Measurements from ENCODE around the gene WFDC13.

- TF ChIP-seq, protein P1, sequence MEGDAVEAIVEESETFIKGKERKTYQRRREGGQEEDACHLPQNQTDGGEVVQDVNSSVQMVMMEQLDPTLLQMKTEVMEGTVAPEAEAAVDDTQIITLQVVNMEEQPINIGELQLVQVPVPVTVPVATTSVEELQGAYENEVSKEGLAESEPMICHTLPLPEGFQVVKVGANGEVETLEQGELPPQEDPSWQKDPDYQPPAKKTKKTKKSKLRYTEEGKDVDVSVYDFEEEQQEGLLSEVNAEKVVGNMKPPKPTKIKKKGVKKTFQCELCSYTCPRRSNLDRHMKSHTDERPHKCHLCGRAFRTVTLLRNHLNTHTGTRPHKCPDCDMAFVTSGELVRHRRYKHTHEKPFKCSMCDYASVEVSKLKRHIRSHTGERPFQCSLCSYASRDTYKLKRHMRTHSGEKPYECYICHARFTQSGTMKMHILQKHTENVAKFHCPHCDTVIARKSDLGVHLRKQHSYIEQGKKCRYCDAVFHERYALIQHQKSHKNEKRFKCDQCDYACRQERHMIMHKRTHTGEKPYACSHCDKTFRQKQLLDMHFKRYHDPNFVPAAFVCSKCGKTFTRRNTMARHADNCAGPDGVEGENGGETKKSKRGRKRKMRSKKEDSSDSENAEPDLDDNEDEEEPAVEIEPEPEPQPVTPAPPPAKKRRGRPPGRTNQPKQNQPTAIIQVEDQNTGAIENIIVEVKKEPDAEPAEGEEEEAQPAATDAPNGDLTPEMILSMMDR (IDR thresholded peaks at IDR 0.05): no peak
- no peak for TF ChIP-seq EZH2 (IDR thresholded peaks at IDR 0.05; ENCODE audit: borderline replicate concordance, insufficient read depth, low read depth, low read length, poor library complexity, severe bottlenecking)
Observed at GRCh38 chr20:45735988-45736387, 34.1 kb downstream of the WFDC13 start.

All from B cell (primary cell).